PC-9 (cell line): ENCODE data around the gene CEP192. TPM values are rescaled to one million over a fixed set of nuclear protein-coding genes. Genes with fewer than 3 reads are reported as not detected.

Source experiments
- BruUV-seq: library from RNA; stranded (reverse); fragments of 400-500 nt; replicated peaks from 2 replicates; lab custom pipeline; 2021; lab: Mats Ljungman, UMichigan
- CTCF ChIA-PET: fragments of 300-600 bp; sonication (Branson Sonifier 250); formaldehyde crosslinking; loops from one replicate; lab custom pipeline; 2022; ENCODE audit warnings: antibody characterized with exemption; lab: Charles Lee
- POLR2A ChIA-PET: fragments of 300-600 bp; sonication (Branson Sonifier 250); formaldehyde crosslinking; loops from one replicate; lab custom pipeline; 2022; ENCODE audit warnings: antibody characterized with exemption; ENCODE audit not compliant: unreplicated experiment; lab: Charles Lee
- DNase-seq, 2 experiments: peaks; one replicate each; pipeline versions ENCODE4 v3.0.0 to v3.0.0-alpha.2; 2015 to 2022; ENCODE audit warnings: mixed read lengths in 1 of 2
- H2AFZ ChIP-seq: fragments of 200-600 bp; sonication (generic); 2 replicates; pipeline ENCODE4 v1.8.1; 2017; ENCODE audit warnings: antibody characterized with exemption
- H3F3A ChIP-seq: fragments of 200-600 bp; sonication (generic); 2 replicates; pipeline ENCODE4 v1.8.1; 2017; ENCODE audit warnings: antibody characterized with exemption, mild to moderate bottlenecking, low read depth; ENCODE audit not compliant: insufficient read depth
- H3K27ac ChIP-seq: fragments of 200-600 bp; sonication (generic); 2 replicates; pipeline ENCODE4 v1.6.1; 2016; ENCODE audit warnings: mixed run types
- H3K27me3 ChIP-seq: fragments of 200-600 bp; sonication (generic); 2 replicates; pipeline ENCODE4 v1.6.1; 2016; ENCODE audit warnings: low read depth, mixed run types; ENCODE audit not compliant: insufficient read depth
- H3K36me3 ChIP-seq: fragments of 200-600 bp; sonication (generic); 2 replicates; pipeline ENCODE4 v1.6.1; 2016; ENCODE audit warnings: low read depth, mixed run types
- H3K4me1 ChIP-seq: fragments of 200-600 bp; sonication (generic); replicated peaks from 2 replicates; pipeline ENCODE4 v1.6.1; 2016; ENCODE audit warnings: mixed run types; ENCODE audit not compliant: insufficient read depth
- H3K4me2 ChIP-seq: fragments of 200-600 bp; sonication (generic); 2 replicates; pipeline ENCODE4 v1.6.1; 2017; ENCODE audit warnings: mixed run types
- H3K4me3 ChIP-seq: fragments of 200-600 bp; sonication (generic); 2 replicates; pipeline ENCODE4 v1.6.1; 2016; ENCODE audit warnings: mixed run types
- H3K79me2 ChIP-seq: fragments of 200-600 bp; sonication (generic); 2 replicates; pipeline ENCODE4 v1.6.1; 2017; ENCODE audit warnings: low read depth, mixed run types
- H3K9me2 ChIP-seq: fragments of 200-600 bp; sonication (generic); 2 replicates; pipeline ENCODE4 v1.8.1; 2017; ENCODE audit warnings: mild to moderate bottlenecking; ENCODE audit not compliant: insufficient read depth
- H3K9me3 ChIP-seq: fragments of 200-600 bp; sonication (generic); 2 replicates; pipeline ENCODE4 v1.8.1; 2016; ENCODE audit warnings: low read depth; ENCODE audit not compliant: insufficient read depth
- H4K20me1 ChIP-seq: fragments of 200-600 bp; sonication (generic); 2 replicates; pipeline ENCODE4 v1.8.1; 2017; ENCODE audit not compliant: insufficient read depth
- EZH2 ChIP-seq: fragments of 200-600 bp; sonication (generic); IDR thresholded peaks from 2 replicates; pipeline ENCODE4 v1.8.0; 2017; ENCODE audit warnings: antibody characterized with exemption, low read depth
- intact Hi-C: fragments of 100-400 bp; cut with micrococcal nuclease; formaldehyde crosslinking; loops from one replicate; pipeline ENCODE4 v1.10.0; 2022; ENCODE audit not compliant: unreplicated experiment
- total RNA-seq: library from RNA; stranded (reverse); gene quantifications from 2 replicates; pipeline ENCODE4 v1.2.3, GENCODE V29; 2021
- TF ChIP-seq, protein P1 (sequence below): fragments of 200-600 bp; sonication (generic); conservative IDR thresholded peaks from 2 replicates; pipeline ENCODE4 v1.6.1; 2017; ENCODE audit warnings: mixed run types, antibody characterized with exemption, mild to moderate bottlenecking, moderate library complexity

CEP192 gene
- total RNA-seq, 1 experiment from 2014 or later = 44.9 TPM

DNA sequence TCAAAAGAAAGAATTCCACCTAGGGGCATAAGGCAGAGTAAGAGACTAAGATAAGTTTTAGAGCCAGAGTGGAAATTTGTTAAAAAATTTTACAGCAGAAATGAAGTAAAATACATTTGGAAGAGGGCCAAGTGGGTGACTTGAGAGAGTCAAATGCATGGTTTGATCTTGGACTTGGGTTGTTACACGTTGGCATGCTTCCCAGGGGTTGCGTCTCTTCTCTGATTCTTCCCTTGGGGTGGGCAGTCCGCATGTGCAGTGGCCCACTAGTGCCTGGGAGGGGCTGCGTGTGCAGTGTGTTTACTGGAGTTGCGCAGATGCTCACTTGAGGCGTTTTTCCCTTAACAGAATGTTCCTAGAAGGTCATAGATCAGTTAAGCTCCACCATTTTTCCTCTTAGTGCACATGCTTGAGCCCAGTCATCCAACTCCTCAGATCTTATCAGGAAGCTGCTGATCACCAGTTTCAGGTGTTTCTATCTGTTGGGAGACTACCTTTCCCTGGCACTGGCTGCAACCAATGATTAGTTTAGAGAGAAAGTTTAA, 30.2 kb upstream of the CEP192 start:
- peaks cover 31% of the 10 kb centered on the region for H4K20me1 ChIP-seq
- H3K9me3 ChIP-seq = no peaks in the 10 kb centered on the region
- peaks cover 41% of the 10 kb centered on the region for H3K36me3 ChIP-seq
- H3K27ac ChIP-seq = no peak overlapping the region
- no peaks in the 10 kb centered on the region for H3K9me2 ChIP-seq
- H3K4me3 ChIP-seq = no peak overlapping the region
- TF ChIP-seq EZH2 = no peak
- TF ChIP-seq, protein P1, sequence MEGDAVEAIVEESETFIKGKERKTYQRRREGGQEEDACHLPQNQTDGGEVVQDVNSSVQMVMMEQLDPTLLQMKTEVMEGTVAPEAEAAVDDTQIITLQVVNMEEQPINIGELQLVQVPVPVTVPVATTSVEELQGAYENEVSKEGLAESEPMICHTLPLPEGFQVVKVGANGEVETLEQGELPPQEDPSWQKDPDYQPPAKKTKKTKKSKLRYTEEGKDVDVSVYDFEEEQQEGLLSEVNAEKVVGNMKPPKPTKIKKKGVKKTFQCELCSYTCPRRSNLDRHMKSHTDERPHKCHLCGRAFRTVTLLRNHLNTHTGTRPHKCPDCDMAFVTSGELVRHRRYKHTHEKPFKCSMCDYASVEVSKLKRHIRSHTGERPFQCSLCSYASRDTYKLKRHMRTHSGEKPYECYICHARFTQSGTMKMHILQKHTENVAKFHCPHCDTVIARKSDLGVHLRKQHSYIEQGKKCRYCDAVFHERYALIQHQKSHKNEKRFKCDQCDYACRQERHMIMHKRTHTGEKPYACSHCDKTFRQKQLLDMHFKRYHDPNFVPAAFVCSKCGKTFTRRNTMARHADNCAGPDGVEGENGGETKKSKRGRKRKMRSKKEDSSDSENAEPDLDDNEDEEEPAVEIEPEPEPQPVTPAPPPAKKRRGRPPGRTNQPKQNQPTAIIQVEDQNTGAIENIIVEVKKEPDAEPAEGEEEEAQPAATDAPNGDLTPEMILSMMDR = no peak
- H3F3A ChIP-seq = peaks cover 9% of the 10 kb centered on the region; the same call in 1 of the 2 replicates
- H2AFZ ChIP-seq = no peak overlapping the region
- no peak overlapping the region for H3K4me2 ChIP-seq
- POLR2A ChIA-PET = interaction anchor here (0.6 kb wide), 1 partner anchor 267 kb away, joined by 3 read pairs; no protein-coding TSS in a partner anchor
- H3K79me2 ChIP-seq = peaks cover 43% of the 10 kb centered on the region
- H3K27me3 ChIP-seq = no peaks in the 10 kb centered on the region
- no peaks in the 10 kb centered on the region for H3K4me1 ChIP-seq
- intact Hi-C loops = no loop called here
- no TSS peak for BruUV-seq
- CTCF ChIA-PET = no interaction called here
- DNase-seq = no peak

- Histone ChIP-seq H3K79me2 (peaks cover 46% of the 10 kb centered on the region), H3K4me2 (no peak overlapping the region), H4K20me1 (peaks cover 31% of the 10 kb centered on the region), H3K27ac (no peak overlapping the region), H3K4me1 (no peaks in the 10 kb centered on the region), H3K9me2 (no peaks in the 10 kb centered on the region), H3F3A (peaks cover 9% of the 10 kb centered on the region; the same call in 1 of the 2 replicates), H3K4me3 (no peak overlapping the region), H3K27me3 (no peaks in the 10 kb centered on the region), H3K36me3 (peaks cover 45% of the 10 kb centered on the region), H2AFZ (no peak overlapping the region), H3K9me3 (no peaks in the 10 kb centered on the region)
- DNase-seq = no peak
- ChIA-PET POLR2A (no interaction called here), CTCF (interaction anchor here (0.5 kb wide), 1 partner anchor 68 kb away, joined by 3 read pairs; no protein-coding TSS in a partner anchor)
- TF ChIP-seq, protein P1 = no peak
- TF ChIP-seq EZH2 = no peak
- intact Hi-C loops = no loop called here
- BruUV-seq = no TSS peak
These were observed 28.1 kb upstream of the CEP192 start for GRCh38 chr18:12963069-12963468.

DNA sequence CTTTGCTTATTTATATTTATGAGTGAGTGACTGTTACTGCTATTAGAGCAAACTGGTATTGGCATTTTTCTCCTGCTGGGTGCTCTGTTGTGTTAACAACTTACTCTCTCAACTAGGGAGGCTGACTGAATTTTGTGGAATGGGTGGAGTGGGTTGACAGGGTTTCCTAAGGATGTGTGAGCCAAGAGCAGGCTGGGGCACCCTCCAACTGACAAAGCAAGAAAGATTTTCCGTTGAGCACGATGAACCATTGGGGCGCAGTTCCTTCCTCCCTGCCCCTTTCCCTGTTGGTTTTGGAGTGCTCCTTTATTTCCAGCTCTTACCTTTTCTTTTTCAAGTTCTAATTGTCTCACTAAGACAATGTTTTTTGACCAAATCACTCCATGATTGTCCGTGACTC, 23.0 kb upstream of the CEP192 start:
- Histone ChIP-seq H3K27ac (no peak overlapping the region), H4K20me1 (no peaks in the 10 kb centered on the region), H3K36me3 (peaks cover 35% of the 10 kb centered on the region), H3K9me3 (no peaks in the 10 kb centered on the region), H3K9me2 (no peaks in the 10 kb centered on the region), H3K4me2 (no peak overlapping the region), H3K79me2 (0 out of 2 replicates have a peak, but pooled peaks cover 3% of the 10 kb centered on the region), H3K4me1 (no peaks in the 10 kb centered on the region), H2AFZ (no peak overlapping the region), H3F3A (no peaks in the 10 kb centered on the region), H3K4me3 (no peak overlapping the region), H3K27me3 (no peaks in the 10 kb centered on the region)
- POLR2A ChIA-PET = no interaction called here
- no peak for DNase-seq
- intact Hi-C loops = no loop called here
- no peak for TF ChIP-seq EZH2
- TF ChIP-seq, protein P1 = no peak
- CTCF ChIA-PET = no interaction called here
- no TSS peak for BruUV-seq
